B cell (primary cell): ENCODE measurements around the gene NF2. TPM values are rescaled to one million over a fixed set of nuclear protein-coding genes. Genes with fewer than 3 reads are reported as not detected.

ENCODE experiments used
- ATAC-seq: fragments of 200-7000 bp; cut with Tn5 transposase; one replicate; pipeline ENCODE4 v1.10.0; 2021; ENCODE audit warnings: low read depth, mild to moderate bottlenecking, moderate number of reproducible peaks, moderate library complexity
- CTCF ChIA-PET: fragments of 350-600 bp; sonication (Branson Sonifier 250); formaldehyde crosslinking; loops from one replicate; lab custom pipeline; 2021; ENCODE audit warnings: antibody characterized with exemption, inconsistent platforms; lab: Charles Lee
- POLR2A ChIA-PET: fragments of 350-600 bp; sonication (Branson Sonifier 250); formaldehyde crosslinking; loops from one replicate; lab custom pipeline; 2021; ENCODE audit warnings: antibody characterized with exemption; lab: Charles Lee
- DNase-seq: peaks from one replicate; pipeline ENCODE4 v3.0.0; 2013
- H2AFZ ChIP-seq: 2 replicates; pipeline ENCODE4 v1.6.1; 2012; ENCODE audit warnings: mild to moderate bottlenecking, low read depth, low read length; ENCODE audit not compliant: insufficient read depth, poor library complexity, severe bottlenecking
- H3K27ac ChIP-seq, 2 donors: 1 replicate in 1 of 2; 2 replicates in 1 of 2; pipeline ENCODE4 v1.5.1; 2012 to 2013; ENCODE audit warnings: low read length in 2 of 2, mild to moderate bottlenecking in 2 of 2, moderate library complexity in 1 of 2
- H3K27me3 ChIP-seq, 4 experiments: fragments of 200-600 bp in 1 of 4; sonication (generic) in 1 of 4; replicated peaks in 1 of 4; 1 replicate in 2 of 4; 2 replicates in 2 of 4; pipeline versions ENCODE4 v1.6.1 to v1.7.0; 2013 to 2016; ENCODE audit warnings: low read length in 3 of 4, mild to moderate bottlenecking in 2 of 4, mixed read lengths in 1 of 4, moderate library complexity in 1 of 4; ENCODE audit not compliant: insufficient read depth in 4 of 4, control insufficient read depth in 3 of 4; ENCODE audit errors: control extremely low read depth in 1 of 4
- H3K36me3 ChIP-seq, 2 experiments: replicated peaks in 1 of 2; 1 replicate in 1 of 2; 2 replicates in 1 of 2; pipeline versions ENCODE4 v1.6.1 to v1.7.1; 2013; ENCODE audit warnings: low read length in 1 of 2; ENCODE audit not compliant: insufficient read depth in 2 of 2, control insufficient read depth in 1 of 2; ENCODE audit errors: control extremely low read depth in 1 of 2, extremely low read depth in 1 of 2
- H3K4me1 ChIP-seq, 2 donors: fragments of 200-600 bp in 1 of 2; sonication (generic) in 1 of 2; 1 replicate in 1 of 2; 2 replicates in 1 of 2; pipeline versions ENCODE4 v1.5.1 to v1.6.1; 2013 to 2017; ENCODE audit warnings: low read length in 2 of 2; ENCODE audit not compliant: control insufficient read depth in 2 of 2, insufficient read depth in 2 of 2
- H3K4me2 ChIP-seq: replicated peaks from 2 replicates; pipeline ENCODE3; 2012; ENCODE audit warnings: mild to moderate bottlenecking, low read depth, low read length; ENCODE audit not compliant: poor library complexity, severe bottlenecking
- H3K4me3 ChIP-seq, 5 experiments: fragments of 200-600 bp in 1 of 5; sonication (generic) in 1 of 5; 1 replicate in 3 of 5; 2 replicates in 2 of 5; pipeline versions ENCODE4 v1.5.1 to v1.7.0; 2011 to 2016; ENCODE audit warnings: low read length in 4 of 5, mild to moderate bottlenecking in 4 of 5, low read depth in 2 of 5, control low read depth in 1 of 5, moderate library complexity in 1 of 5; ENCODE audit not compliant: insufficient read depth in 1 of 5; ENCODE audit errors: control extremely low read depth in 1 of 5, extremely low read depth in 1 of 5
- H3K79me2 ChIP-seq: fragments of 200-600 bp; sonication (generic); one replicate; pipeline ENCODE4 v1.6.0; 2016; ENCODE audit warnings: low read length; ENCODE audit not compliant: control insufficient read depth, insufficient read depth
- H3K9ac ChIP-seq: fragments of 200-600 bp; sonication (generic); 2 replicates; pipeline ENCODE4 v1.6.1; 2017; ENCODE audit warnings: mild to moderate bottlenecking, low read length, moderate library complexity
- H3K9me3 ChIP-seq, 3 donors: one replicate each; pipeline versions ENCODE4 v1.6.1 to v1.7.1; 2013; ENCODE audit warnings: low read length in 2 of 3; ENCODE audit not compliant: control insufficient read depth in 2 of 3, insufficient read depth in 1 of 3; ENCODE audit errors: control extremely low read depth in 1 of 3
- H4K20me1 ChIP-seq: 2 replicates; pipeline ENCODE4 v1.6.0; 2012; ENCODE audit warnings: mild to moderate bottlenecking, low read length; ENCODE audit not compliant: insufficient read depth, control insufficient read depth, poor library complexity, severe bottlenecking
- H3K27ac Mint-ChIP-seq: one replicate; pipeline ENCODE4 v1.8.0; 2021; ENCODE audit warnings: mixed read lengths
- H3K27me3 Mint-ChIP-seq: one replicate; pipeline ENCODE4 v1.8.0; 2021; ENCODE audit warnings: mixed read lengths
- H3K4me1 Mint-ChIP-seq: one replicate; pipeline ENCODE4 v1.8.0; 2021; ENCODE audit warnings: mixed read lengths
- H3K4me3 Mint-ChIP-seq: one replicate; pipeline ENCODE4 v1.8.0; 2021; ENCODE audit warnings: mixed read lengths
- H3K9me3 Mint-ChIP-seq: one replicate; pipeline ENCODE4 v1.8.0; 2022; ENCODE audit warnings: mixed read lengths; ENCODE audit not compliant: insufficient read depth
- EZH2 ChIP-seq: IDR thresholded peaks from 2 replicates; pipeline ENCODE4 v1.6.1; 2012; ENCODE audit warnings: borderline replicate concordance, low read depth, mild to moderate bottlenecking, moderate library complexity, low read length; ENCODE audit not compliant: insufficient read depth, poor library complexity, severe bottlenecking
- WGBS: methylation state at CpG from one replicate; pipeline ENCODE4 v1.1.5; 2013; ENCODE audit warnings: missing lambda C conversion rate; ENCODE audit not compliant: insufficient coverage; 5-methylcytosine and 5-hydroxymethylcytosine counted together
- intact Hi-C: fragments of 100-400 bp; cut with micrococcal nuclease; formaldehyde crosslinking; loops from one replicate; pipeline ENCODE4 v1.10.0; 2022
- polyA plus RNA-seq: library from polyadenylated mRNA; depleted of rRNA; stranded (reverse); fragments of >200 nt; gene quantifications from 2 replicates; pipeline ENCODE4 v1.2.3, GENCODE V29; 2012
- total RNA-seq, 2 donors: library from RNA; stranded (reverse); fragments of 120-200 nt in 1 of 2; gene quantifications; 1 replicate in 1 of 2; 2 replicates in 1 of 2; pipeline versions ENCODE4 v1.2.3 to v1.2.4, GENCODE V29; 2013 to 2022
- TF ChIP-seq, protein P1 (sequence below): fragments of 200-600 bp; IDR thresholded peaks from one replicate; pipeline ENCODE4 v1.8.0; 2022; ENCODE audit warnings: antibody characterized with exemption, mild to moderate bottlenecking

Gene NF2
- total and polyA plus RNA-seq, 2 donors (not counting 1 experiment from before 2014, with no cell fraction given): 9.4 to 26.6 TPM

GRCh38 chr22:29715240-29715639 is 111.8 kb downstream of the NF2 start:
- Histone ChIP-seq H3K27me3 (peaks cover 0 to 34% (median 10%) of the 10 kb centered on the region in 4 experiments), H4K20me1 (no peaks in the 10 kb centered on the region), H3K4me1 (peaks cover 7 to 8% of the 10 kb centered on the region in 2 donors), H3K9ac (no peak overlapping the region), H3K4me2 (no peak overlapping the region), H3K4me3 (no peak overlapping the region), H3K27ac (no peak overlapping the region), H3K9me3 (no peaks in the 10 kb centered on the region), H2AFZ (no peak overlapping the region), H3K79me2 (no peaks in the 10 kb centered on the region), H3K36me3 (no peaks in the 10 kb centered on the region)
- TF ChIP-seq EZH2: no peak
- TF ChIP-seq, protein P1, sequence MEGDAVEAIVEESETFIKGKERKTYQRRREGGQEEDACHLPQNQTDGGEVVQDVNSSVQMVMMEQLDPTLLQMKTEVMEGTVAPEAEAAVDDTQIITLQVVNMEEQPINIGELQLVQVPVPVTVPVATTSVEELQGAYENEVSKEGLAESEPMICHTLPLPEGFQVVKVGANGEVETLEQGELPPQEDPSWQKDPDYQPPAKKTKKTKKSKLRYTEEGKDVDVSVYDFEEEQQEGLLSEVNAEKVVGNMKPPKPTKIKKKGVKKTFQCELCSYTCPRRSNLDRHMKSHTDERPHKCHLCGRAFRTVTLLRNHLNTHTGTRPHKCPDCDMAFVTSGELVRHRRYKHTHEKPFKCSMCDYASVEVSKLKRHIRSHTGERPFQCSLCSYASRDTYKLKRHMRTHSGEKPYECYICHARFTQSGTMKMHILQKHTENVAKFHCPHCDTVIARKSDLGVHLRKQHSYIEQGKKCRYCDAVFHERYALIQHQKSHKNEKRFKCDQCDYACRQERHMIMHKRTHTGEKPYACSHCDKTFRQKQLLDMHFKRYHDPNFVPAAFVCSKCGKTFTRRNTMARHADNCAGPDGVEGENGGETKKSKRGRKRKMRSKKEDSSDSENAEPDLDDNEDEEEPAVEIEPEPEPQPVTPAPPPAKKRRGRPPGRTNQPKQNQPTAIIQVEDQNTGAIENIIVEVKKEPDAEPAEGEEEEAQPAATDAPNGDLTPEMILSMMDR: no peak
- peaks cover 42% of the 10 kb centered on the region for H3K27me3 Mint-ChIP-seq
- no peak for DNase-seq
- intact Hi-C loops: no loop called here
- ChIA-PET POLR2A (no interaction called here), CTCF (no interaction called here)
- peaks cover 7% of the 10 kb centered on the region for H3K4me1 Mint-ChIP-seq
- H3K4me3 Mint-ChIP-seq: no peak overlapping the region
- no peaks in the 10 kb centered on the region for H3K9me3 Mint-ChIP-seq
- 75% methylated on average over 12 of the region's 13 CpGs for WGBS
- no peak overlapping the region for H3K27ac Mint-ChIP-seq
- no peak for ATAC-seq

DNA sequence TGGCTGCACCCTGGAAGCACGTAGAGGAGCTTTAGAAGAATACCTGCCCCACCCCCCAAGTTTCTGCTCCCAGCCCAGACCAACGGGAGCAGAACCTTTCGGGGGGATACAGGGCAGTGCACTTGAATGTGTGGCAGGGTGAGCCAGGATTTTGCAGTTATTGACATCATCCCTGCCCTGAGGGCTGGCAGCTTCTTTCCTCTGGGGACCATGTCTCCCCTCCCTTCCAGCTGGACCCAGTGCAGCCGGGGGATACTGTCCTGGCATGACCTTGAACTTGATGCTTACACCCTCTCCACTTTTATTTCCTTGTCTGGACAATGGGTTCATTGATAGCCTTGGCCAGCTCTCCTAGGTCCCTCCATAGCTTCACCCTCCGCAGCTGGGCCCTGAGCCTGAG is 112.3 kb downstream of the NF2 start:
- H3K4me2 ChIP-seq: no peak overlapping the region
- H4K20me1 ChIP-seq: no peaks in the 10 kb centered on the region
- Mint-ChIP-seq H3K27ac (no peak overlapping the region), H3K4me1 (peaks cover 7% of the 10 kb centered on the region), H3K4me3 (no peak overlapping the region), H3K9me3 (no peaks in the 10 kb centered on the region), H3K27me3 (peaks cover 42% of the 10 kb centered on the region)
- CTCF ChIA-PET: no interaction called here
- H3K4me1 ChIP-seq: peaks cover 7 to 8% of the 10 kb centered on the region in 2 donors
- TF ChIP-seq, protein P1: no peak
- no peak for TF ChIP-seq EZH2
- H3K9ac ChIP-seq: no peak overlapping the region
- H2AFZ ChIP-seq: no peak overlapping the region
- no peaks in the 10 kb centered on the region for H3K9me3 ChIP-seq
- intact Hi-C loops: no loop called here
- no peaks in the 10 kb centered on the region for H3K36me3 ChIP-seq
- POLR2A ChIA-PET: no interaction called here
- ATAC-seq (no peak), DNase-seq (no peak)
- peaks cover 0 to 34% (median 10%) of the 10 kb centered on the region in 4 experiments for H3K27me3 ChIP-seq
- no peak overlapping the region for H3K4me3 ChIP-seq
- H3K27ac ChIP-seq: no peak overlapping the region
- 93% methylated on average over 4 of the region's 5 CpGs for WGBS
- H3K79me2 ChIP-seq: no peaks in the 10 kb centered on the region
